ENCODE results near the gene VPS45. TPM values are rescaled to one million over a fixed set of nuclear protein-coding genes. Genes with fewer than 3 reads are reported as not detected.

Gene VPS45
- polyA plus RNA-seq, 6 donors from 2014 or later, result 20.8 to 35.5 (median 26.9) TPM

DNA sequence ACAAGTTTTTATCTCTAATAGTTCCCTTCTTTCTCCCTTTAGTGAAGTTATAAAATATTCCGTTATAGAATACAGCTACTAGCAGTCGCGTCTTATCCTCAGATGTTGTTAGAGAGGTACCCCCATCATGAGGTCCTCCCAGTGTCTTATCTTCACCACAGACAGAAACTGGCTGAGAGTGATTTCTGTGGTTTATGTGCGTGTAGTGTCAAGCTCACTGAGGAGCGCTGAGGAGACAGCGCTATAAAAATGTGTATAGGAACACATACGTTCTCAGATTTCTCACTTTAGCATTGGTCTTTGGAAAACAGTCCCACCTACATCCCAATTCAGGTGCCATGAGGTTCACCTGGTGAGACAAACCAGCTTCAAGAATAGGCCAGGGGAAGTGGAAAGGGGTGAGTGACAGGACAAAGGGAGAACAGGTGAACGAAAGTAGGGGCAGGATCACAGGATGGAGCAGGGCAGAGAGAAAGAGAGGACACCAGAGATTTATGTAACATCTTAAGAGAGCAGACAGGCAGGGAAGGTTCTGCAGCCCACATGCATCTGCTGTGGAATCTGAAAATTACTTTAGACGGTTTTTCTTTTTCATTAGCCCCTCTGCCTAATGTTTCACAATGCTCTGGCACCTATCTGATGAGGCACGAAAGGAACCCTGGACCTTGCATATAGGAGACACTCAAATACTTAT, 79.4 kb downstream of the VPS45 start:
- ATAC-seq (ENCODE audit: low read depth in 2 of 2), result no peak
- Mint-ChIP-seq H3K27ac (peak overlapping the region in 3 of 6 donors; percentile 71 to 86 (median 77)), H3K36me3 (peaks cover 10 to 13% of the 10 kb centered on the region in 2 donors), H3K4me1 (peaks cover 48% of the 10 kb centered on the region in 3 donors), H3K9me3 (no peaks in the 10 kb centered on the region), H3K27me3 (no peaks in the 10 kb centered on the region), H3K4me3 (peak overlapping the region in 6 of 8 donors; percentile 23 to 96 (median 46))
- no peak for DNase-seq

DNA sequence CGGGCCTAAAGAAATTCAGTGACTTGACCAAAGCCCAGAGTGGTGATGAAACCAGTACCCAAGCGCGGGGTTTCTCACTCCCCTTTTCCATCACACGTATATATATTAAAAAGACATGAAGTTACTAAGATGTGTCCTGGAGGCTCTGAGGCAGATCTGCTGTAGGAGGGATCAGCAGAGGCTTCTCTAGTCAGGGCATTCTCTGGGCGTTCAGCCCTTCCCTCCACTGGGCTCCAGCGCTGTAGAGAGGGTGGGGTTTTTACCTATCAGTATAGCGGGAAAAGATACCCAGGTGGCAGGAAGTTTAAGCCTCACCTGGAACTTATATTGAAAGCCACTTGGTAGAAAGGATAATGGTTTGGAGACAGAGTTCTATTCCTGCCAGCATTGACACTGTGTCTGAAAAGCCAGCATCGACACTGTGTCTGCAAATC, 81.3 kb downstream of the VPS45 start:
- DNase-seq (no peak), ATAC-seq (ENCODE audit: low read depth in 2 of 2) (no peak)
- peak overlapping the region; percentile 86 to 99 (median 96) for H3K4me3 Mint-ChIP-seq
- no peaks in the 10 kb centered on the region for H3K9me3 Mint-ChIP-seq
- H3K27me3 Mint-ChIP-seq, result no peaks in the 10 kb centered on the region
- peaks cover 19 to 20% of the 10 kb centered on the region in 2 donors for H3K36me3 Mint-ChIP-seq
- peaks cover 58 to 67% (median 61%) of the 10 kb centered on the region in 3 donors for H3K4me1 Mint-ChIP-seq
- peak overlapping the region; percentile 83 to 99 (median 98) for H3K27ac Mint-ChIP-seq

GRCh38 chr1:150149271-150150132, 81.9 kb downstream of the VPS45 start, which contains the start of gene PLEKHO1:
PLEKHO1 (plus strand) TSS chr1:150149916; CDS start chr1:150150258, 342 bp downstream.
- no peaks in the 10 kb centered on the region for H3K9me3 Mint-ChIP-seq
- H3K27ac Mint-ChIP-seq, result peak within 1 kb of the TSS; percentile 97 to 99 (median 98)
- DNase-seq (peak; percentile 79), ATAC-seq (ENCODE audit: low read depth in 2 of 2) (peak; percentile 77)
- peaks cover 24 to 26% of the 10 kb centered on the region in 2 donors for H3K36me3 Mint-ChIP-seq
- peak within 1 kb of the TSS; percentile 96 to 100 (median 98) for H3K4me3 Mint-ChIP-seq
- no peaks in the 10 kb centered on the region for H3K27me3 Mint-ChIP-seq
- peaks cover 61 to 69% (median 66%) of the 10 kb centered on the region in 3 donors for H3K4me1 Mint-ChIP-seq

GRCh38 chr1:150150133-150151021, 82.8 kb downstream of the VPS45 start:
- H3K36me3 Mint-ChIP-seq, result peaks cover 31 to 35% of the 10 kb centered on the region in 2 donors
- H3K27ac Mint-ChIP-seq, result peak overlapping the region; percentile 95 to 99 (median 98)
- H3K4me1 Mint-ChIP-seq, result peaks cover 66 to 73% (median 68%) of the 10 kb centered on the region in 3 donors
- H3K27me3 Mint-ChIP-seq, result no peaks in the 10 kb centered on the region
- H3K4me3 Mint-ChIP-seq, result peak overlapping the region; percentile 96 to 100 (median 98)
- DNase-seq (no peak), ATAC-seq (ENCODE audit: low read depth in 2 of 2) (no peak)
- no peaks in the 10 kb centered on the region for H3K9me3 Mint-ChIP-seq

- Mint-ChIP-seq H3K36me3 (peaks cover 36 to 41% of the 10 kb centered on the region in 2 donors), H3K4me1 (peaks cover 70 to 80% (median 77%) of the 10 kb centered on the region in 3 donors), H3K27me3 (no peaks in the 10 kb centered on the region), H3K4me3 (peak overlapping the region; percentile 91 to 100 (median 98)), H3K27ac (peak overlapping the region; percentile 95 to 99 (median 98)), H3K9me3 (no peaks in the 10 kb centered on the region)
- ATAC-seq (ENCODE audit: low read depth in 2 of 2), result peak; percentile 53 to 59
- peak; percentile 73 for DNase-seq
Observed at GRCh38 chr1:150151291-150152181, 84.0 kb downstream of the VPS45 start.

- DNase-seq (no peak), ATAC-seq (ENCODE audit: low read depth in 2 of 2) (no peak)
- Mint-ChIP-seq H3K27ac (peak overlapping the region; percentile 95 to 99 (median 98)), H3K9me3 (no peaks in the 10 kb centered on the region), H3K36me3 (peaks cover 36 to 48% of the 10 kb centered on the region in 2 donors), H3K4me1 (peaks cover 67 to 80% (median 76%) of the 10 kb centered on the region in 3 donors), H3K27me3 (no peaks in the 10 kb centered on the region), H3K4me3 (peak overlapping the region; percentile 91 to 100 (median 98))
Observed at GRCh38 chr1:150152182-150152536, 84.6 kb downstream of the VPS45 start.

- Mint-ChIP-seq H3K4me3 (peak overlapping the region; percentile 35 to 99 (median 68)), H3K4me1 (peaks cover 65 to 80% (median 73%) of the 10 kb centered on the region in 3 donors), H3K9me3 (no peaks in the 10 kb centered on the region), H3K27me3 (no peaks in the 10 kb centered on the region), H3K36me3 (peaks cover 38 to 52% of the 10 kb centered on the region in 2 donors), H3K27ac (peak overlapping the region; percentile 39 to 99 (median 88))
- no peak for DNase-seq
- no peak for ATAC-seq (ENCODE audit: low read depth in 2 of 2)
Observed at GRCh38 chr1:150152772-150153456, 85.3 kb downstream of the VPS45 start.

- peaks cover 60 to 82% (median 71%) of the 10 kb centered on the region in 3 donors for H3K4me1 Mint-ChIP-seq
- H3K4me3 Mint-ChIP-seq, result peak overlapping the region in 6 of 8 donors; percentile 3 to 97 (median 58)
- H3K9me3 Mint-ChIP-seq, result peaks cover 0 to 2% (median 0%) of the 10 kb centered on the region in 7 donors
- no peaks in the 10 kb centered on the region for H3K27me3 Mint-ChIP-seq
- ATAC-seq (ENCODE audit: low read depth in 2 of 2), result no peak
- DNase-seq, result no peak
- peak overlapping the region in 5 of 6 donors; percentile 51 to 99 (median 98) for H3K27ac Mint-ChIP-seq
- H3K36me3 Mint-ChIP-seq, result peaks cover 43 to 58% of the 10 kb centered on the region in 2 donors
Observed at GRCh38 chr1:150154143-150154542, 86.6 kb downstream of the VPS45 start.

- Mint-ChIP-seq H3K27me3 (no peaks in the 10 kb centered on the region), H3K9me3 (peaks cover 0 to 2% (median 0%) of the 10 kb centered on the region in 7 donors), H3K4me3 (peak overlapping the region in 1 of 8 donors; percentile 15), H3K4me1 (peaks cover 70 to 95% (median 80%) of the 10 kb centered on the region in 3 donors), H3K36me3 (peaks cover 47 to 58% of the 10 kb centered on the region in 2 donors), H3K27ac (peak overlapping the region; percentile 78 to 99 (median 92))
- ATAC-seq (ENCODE audit: low read depth in 2 of 2), result no peak
- no peak for DNase-seq
Observed at GRCh38 chr1:150155413-150156071, 88.0 kb downstream of the VPS45 start.

GRCh38 chr1:150156868-150157603, 89.5 kb downstream of the VPS45 start:
- Mint-ChIP-seq H3K27ac (peak overlapping the region; percentile 69 to 99 (median 88)), H3K27me3 (no peaks in the 10 kb centered on the region), H3K9me3 (peaks cover 0 to 2% (median 0%) of the 10 kb centered on the region in 7 donors), H3K4me3 (peak overlapping the region in 2 of 8 donors; percentile 52 to 75), H3K36me3 (peaks cover 37 to 45% of the 10 kb centered on the region in 2 donors), H3K4me1 (peaks cover 73 to 98% (median 84%) of the 10 kb centered on the region in 3 donors)
- no peak for DNase-seq
- no peak for ATAC-seq (ENCODE audit: low read depth in 2 of 2)

Data from naive B cell (primary cell).